Smooth muscle cell (in vitro differentiated cells): ENCODE data around the gene UBE2D4. TPM values are rescaled to one million over a fixed set of nuclear protein-coding genes. Genes with fewer than 3 reads are reported as not detected.

Source experiments
- DNase-seq: peaks from one replicate; lab custom pipeline; 2025; ENCODE audit not compliant: unreplicated experiment; lab: John Stamatoyannopoulos, UW
- H2AFZ ChIP-seq: fragments of 200-600 bp; sonication (generic); 2 replicates; pipeline ENCODE4 v1.6.0; 2016; ENCODE audit warnings: antibody characterized with exemption, low read depth, mild to moderate bottlenecking
- H3F3A ChIP-seq: fragments of 200-600 bp; sonication (generic); 2 replicates; pipeline ENCODE4 v1.6.0; 2017; ENCODE audit warnings: antibody characterized with exemption, low read depth
- H3K27ac ChIP-seq: fragments of 200-600 bp; sonication (generic); 2 replicates; pipeline ENCODE4 v1.5.1; 2016; ENCODE audit warnings: low read depth, mild to moderate bottlenecking
- H3K27me3 ChIP-seq: fragments of 200-600 bp; sonication (generic); 2 replicates; pipeline ENCODE4 v1.6.1; 2016; ENCODE audit warnings: low read depth, mild to moderate bottlenecking
- H3K36me3 ChIP-seq: fragments of 200-600 bp; sonication (generic); 2 replicates; pipeline ENCODE4 v1.5.1; 2016; ENCODE audit warnings: low read depth
- H3K4me1 ChIP-seq: fragments of 200-600 bp; sonication (generic); 2 replicates; pipeline ENCODE4 v1.5.1; 2016; ENCODE audit warnings: low read depth
- H3K4me2 ChIP-seq: fragments of 200-600 bp; sonication (generic); 2 replicates; pipeline ENCODE4 v1.6.0; 2016; ENCODE audit warnings: mild to moderate bottlenecking
- H3K4me3 ChIP-seq: fragments of 200-600 bp; sonication (generic); 2 replicates; pipeline ENCODE4 v1.5.1; 2016; ENCODE audit warnings: mild to moderate bottlenecking
- H3K79me2 ChIP-seq: fragments of 200-600 bp; sonication (generic); 2 replicates; pipeline ENCODE4 v1.6.0; 2016; ENCODE audit warnings: low read depth, mild to moderate bottlenecking
- H3K9ac ChIP-seq: fragments of 200-600 bp; sonication (generic); 2 replicates; pipeline ENCODE4 v1.6.0; 2016; ENCODE audit warnings: low read depth
- H3K9me3 ChIP-seq: fragments of 200-600 bp; sonication (generic); replicated peaks from 2 replicates; pipeline ENCODE4 v1.5.1; 2016; ENCODE audit warnings: low read depth
- H4K20me1 ChIP-seq: fragments of 200-600 bp; sonication (generic); 2 replicates; pipeline ENCODE4 v1.6.0; 2016; ENCODE audit warnings: low read depth
- WGBS: methylation state at CpG from one replicate; pipeline ENCODE4 v1.1.7; 2016; ENCODE audit warnings: low lambda C conversion rate; 5-methylcytosine and 5-hydroxymethylcytosine counted together
- polyA plus RNA-seq: library from polyadenylated mRNA; unstranded; fragments of >200 nt; fragmentation: Nextera tagmentation; extraction: Ambion mirVana; gene quantifications from 2 replicates; pipeline ENCODE4 v1.2.1, GENCODE V29; 2016
- total RNA-seq: library from RNA; depleted of rRNA; stranded (reverse); fragments of >200 nt; gene quantifications from 2 replicates; pipeline ENCODE4 v1.2.3, GENCODE V29; 2014
- TF ChIP-seq, protein P1 (sequence below): fragments of 200-600 bp; sonication (generic); IDR thresholded peaks from 2 replicates; pipeline ENCODE4 v1.5.1; 2017; ENCODE audit warnings: borderline replicate concordance, mild to moderate bottlenecking, antibody characterized with exemption; ENCODE audit not compliant: insufficient read depth, poor library complexity, severe bottlenecking

The UBE2D4 gene
- total and polyA plus RNA-seq, 2 experiments from 2014 or later: 4.6 to 8.6 TPM

DNA sequence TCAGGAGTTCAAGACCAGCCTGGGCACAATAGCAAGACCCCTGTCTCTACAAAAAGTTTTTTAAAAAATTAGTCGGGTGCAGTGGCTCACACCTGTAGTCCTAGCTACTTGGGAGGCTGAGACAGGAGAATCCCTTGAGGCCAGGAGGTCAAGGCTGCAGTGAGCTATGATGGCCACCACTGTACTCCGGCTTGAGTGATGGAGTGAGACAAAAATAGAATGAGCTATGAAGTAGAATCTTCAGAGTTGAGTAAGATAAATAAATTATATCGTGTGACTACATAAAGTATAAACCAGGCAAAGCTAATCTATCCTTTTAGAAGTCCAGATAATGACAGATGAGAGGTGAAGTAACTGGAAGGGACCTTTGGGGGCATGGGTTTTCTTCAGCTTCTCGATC, 41.6 kb upstream of the UBE2D4 start:
- 99% methylated on average over 4 of the region's 4 CpGs for WGBS
- Histone ChIP-seq H3K4me2 (no peak overlapping the region), H3F3A (no peaks in the 10 kb centered on the region), H3K9ac (no peak overlapping the region), H3K27me3 (no peaks in the 10 kb centered on the region), H3K9me3 (no peaks in the 10 kb centered on the region), H4K20me1 (peaks cover 23% of the 10 kb centered on the region), H3K4me3 (no peak overlapping the region), H3K79me2 (peaks cover 19% of the 10 kb centered on the region), H2AFZ (no peak overlapping the region), H3K4me1 (no peaks in the 10 kb centered on the region), H3K27ac (no peak overlapping the region), H3K36me3 (peaks cover 3% of the 10 kb centered on the region)
- no peak for DNase-seq
- TF ChIP-seq, protein P1, sequence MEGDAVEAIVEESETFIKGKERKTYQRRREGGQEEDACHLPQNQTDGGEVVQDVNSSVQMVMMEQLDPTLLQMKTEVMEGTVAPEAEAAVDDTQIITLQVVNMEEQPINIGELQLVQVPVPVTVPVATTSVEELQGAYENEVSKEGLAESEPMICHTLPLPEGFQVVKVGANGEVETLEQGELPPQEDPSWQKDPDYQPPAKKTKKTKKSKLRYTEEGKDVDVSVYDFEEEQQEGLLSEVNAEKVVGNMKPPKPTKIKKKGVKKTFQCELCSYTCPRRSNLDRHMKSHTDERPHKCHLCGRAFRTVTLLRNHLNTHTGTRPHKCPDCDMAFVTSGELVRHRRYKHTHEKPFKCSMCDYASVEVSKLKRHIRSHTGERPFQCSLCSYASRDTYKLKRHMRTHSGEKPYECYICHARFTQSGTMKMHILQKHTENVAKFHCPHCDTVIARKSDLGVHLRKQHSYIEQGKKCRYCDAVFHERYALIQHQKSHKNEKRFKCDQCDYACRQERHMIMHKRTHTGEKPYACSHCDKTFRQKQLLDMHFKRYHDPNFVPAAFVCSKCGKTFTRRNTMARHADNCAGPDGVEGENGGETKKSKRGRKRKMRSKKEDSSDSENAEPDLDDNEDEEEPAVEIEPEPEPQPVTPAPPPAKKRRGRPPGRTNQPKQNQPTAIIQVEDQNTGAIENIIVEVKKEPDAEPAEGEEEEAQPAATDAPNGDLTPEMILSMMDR: no peak

DNA sequence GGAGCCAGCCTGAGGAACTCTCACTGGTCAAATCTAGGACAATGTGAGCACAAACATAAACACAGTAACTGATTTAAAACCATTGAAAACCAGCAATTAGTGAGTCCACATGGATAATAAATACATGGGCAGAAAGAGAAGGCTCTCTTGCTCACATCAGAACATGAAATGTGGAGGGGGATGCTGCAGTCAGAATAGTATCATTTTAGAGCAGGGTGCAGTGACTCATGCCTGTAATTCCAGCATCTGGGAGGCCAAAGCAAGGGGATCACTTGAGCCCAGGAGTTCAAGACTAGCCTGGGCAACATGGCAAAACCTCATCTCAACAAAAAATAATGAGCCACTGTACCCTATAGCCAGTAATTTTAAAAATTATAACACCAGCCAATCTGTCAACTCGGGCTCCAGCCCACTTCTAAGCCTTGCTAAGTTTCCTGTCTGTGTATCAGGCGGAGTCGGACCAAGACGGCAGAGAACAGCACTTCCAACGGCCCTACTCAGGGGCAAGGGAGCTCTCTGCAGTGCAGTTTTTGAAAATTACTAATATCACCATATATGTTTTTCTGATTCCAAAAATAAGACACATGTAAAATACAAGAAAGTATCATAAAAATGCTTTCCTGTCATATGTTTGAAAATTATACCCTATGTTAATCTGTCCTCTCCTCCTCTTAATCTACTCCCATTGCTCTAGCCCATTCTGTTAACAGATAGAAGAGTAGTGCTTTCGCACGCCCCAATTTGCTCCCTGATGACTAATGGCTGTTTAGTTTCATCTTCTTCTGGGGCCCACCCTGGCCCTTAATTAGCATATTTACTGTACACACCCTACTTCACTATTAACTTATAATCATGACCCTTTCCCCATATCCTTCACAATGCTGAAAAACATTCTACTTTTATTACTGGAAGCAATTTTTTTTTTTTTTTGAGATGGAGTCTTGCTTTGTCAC, 37.0 kb upstream of the UBE2D4 start:
- Histone ChIP-seq H3K36me3 (peaks cover 3% of the 10 kb centered on the region), H2AFZ (no peak overlapping the region), H3K9ac (no peak overlapping the region), H3K4me1 (no peaks in the 10 kb centered on the region), H3K27me3 (no peaks in the 10 kb centered on the region), H3K79me2 (peaks cover 60% of the 10 kb centered on the region), H3K4me2 (peak overlapping the region; percentile 10), H3K4me3 (no peak overlapping the region), H3F3A (no peaks in the 10 kb centered on the region), H3K27ac (no peak overlapping the region), H4K20me1 (peaks cover 67% of the 10 kb centered on the region), H3K9me3 (no peaks in the 10 kb centered on the region)
- TF ChIP-seq, protein P1: no peak
- no peak for DNase-seq
- 86% methylated on average over 7 of the region's 7 CpGs for WGBS

DNA sequence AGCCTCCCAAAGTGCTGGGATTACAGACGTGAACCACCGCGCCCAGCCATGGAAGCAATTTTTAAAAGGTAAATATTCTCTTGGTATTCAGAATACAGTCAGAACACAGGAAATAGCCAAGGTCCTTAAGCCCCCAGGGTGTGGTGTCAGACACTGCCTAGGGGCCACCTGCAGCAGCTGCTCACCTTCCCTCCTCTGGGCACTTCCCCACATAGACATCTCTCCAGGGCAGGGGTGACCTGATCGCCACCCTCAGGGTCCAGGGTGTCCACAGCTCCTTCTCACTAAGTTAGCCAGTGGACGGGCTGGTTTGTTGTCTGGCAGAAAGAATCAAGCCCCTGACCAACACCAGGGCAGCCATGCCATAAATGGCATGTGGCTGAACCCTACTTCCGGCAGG, 35.8 kb upstream of the UBE2D4 start:
- no peak overlapping the region for H2AFZ ChIP-seq
- peaks cover 3% of the 10 kb centered on the region for H3K36me3 ChIP-seq
- TF ChIP-seq, protein P1: no peak
- H3K4me1 ChIP-seq: no peaks in the 10 kb centered on the region
- H3K4me2 ChIP-seq: no peak overlapping the region
- no peak overlapping the region for H3K4me3 ChIP-seq
- no peak overlapping the region for H3K9ac ChIP-seq
- 96% methylated on average over 6 of the region's 6 CpGs for WGBS
- H3K9me3 ChIP-seq: no peaks in the 10 kb centered on the region
- no peak overlapping the region for H3K27ac ChIP-seq
- peaks cover 72% of the 10 kb centered on the region for H3K79me2 ChIP-seq
- DNase-seq: no peak
- H3F3A ChIP-seq: no peaks in the 10 kb centered on the region
- no peaks in the 10 kb centered on the region for H3K27me3 ChIP-seq
- H4K20me1 ChIP-seq: peaks cover 79% of the 10 kb centered on the region
